Mammary epithelial cell (primary cell): Measurements from ENCODE around the gene DVL1.
"Not testable (repeated sequence)": the region's sequence is repeated elsewhere in the genome, so short reads cannot be mapped to it uniquely, and the experiment has no call there.

Experiments
- EZH2 ChIP-seq: IDR thresholded peaks from 2 replicates; pipeline ENCODE4 v1.6.1; 2012; ENCODE audit warnings: low read length, inconsistent platforms, borderline replicate concordance
- TF ChIP-seq, protein P1 (sequence below), 2 donors: IDR thresholded peaks in 1 of 2; conservative IDR thresholded peaks in 1 of 2; 2 replicates each; pipeline ENCODE4 v1.5.1; 2011 to 2012; ENCODE audit warnings: inconsistent platforms in 2 of 2, low read length in 2 of 2, mild to moderate bottlenecking in 2 of 2, control low read depth in 1 of 2, low read depth in 1 of 2; ENCODE audit not compliant: insufficient read depth in 1 of 2; ENCODE audit errors: extremely low read depth in 1 of 2

DNA sequence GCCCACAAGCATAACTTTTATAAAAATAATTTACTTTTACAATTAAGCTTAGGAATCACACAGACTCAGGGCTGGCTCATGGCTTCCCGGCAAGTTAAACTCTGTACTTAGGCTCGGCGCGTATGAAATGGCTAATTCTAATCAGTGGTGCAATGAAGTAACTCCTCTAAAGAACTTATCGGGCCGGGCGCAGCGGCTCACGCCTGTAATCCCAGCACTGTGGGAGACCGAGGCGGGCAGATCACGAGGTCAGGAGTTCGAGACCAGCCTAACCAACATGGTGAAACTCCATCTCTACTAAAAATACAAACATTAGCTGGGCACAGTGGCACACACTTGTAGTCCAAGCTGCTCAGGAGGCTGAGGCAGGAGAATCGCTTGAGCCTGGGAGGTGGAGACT, 20.9 kb upstream of the DVL1 start:
- TF ChIP-seq, protein P1, sequence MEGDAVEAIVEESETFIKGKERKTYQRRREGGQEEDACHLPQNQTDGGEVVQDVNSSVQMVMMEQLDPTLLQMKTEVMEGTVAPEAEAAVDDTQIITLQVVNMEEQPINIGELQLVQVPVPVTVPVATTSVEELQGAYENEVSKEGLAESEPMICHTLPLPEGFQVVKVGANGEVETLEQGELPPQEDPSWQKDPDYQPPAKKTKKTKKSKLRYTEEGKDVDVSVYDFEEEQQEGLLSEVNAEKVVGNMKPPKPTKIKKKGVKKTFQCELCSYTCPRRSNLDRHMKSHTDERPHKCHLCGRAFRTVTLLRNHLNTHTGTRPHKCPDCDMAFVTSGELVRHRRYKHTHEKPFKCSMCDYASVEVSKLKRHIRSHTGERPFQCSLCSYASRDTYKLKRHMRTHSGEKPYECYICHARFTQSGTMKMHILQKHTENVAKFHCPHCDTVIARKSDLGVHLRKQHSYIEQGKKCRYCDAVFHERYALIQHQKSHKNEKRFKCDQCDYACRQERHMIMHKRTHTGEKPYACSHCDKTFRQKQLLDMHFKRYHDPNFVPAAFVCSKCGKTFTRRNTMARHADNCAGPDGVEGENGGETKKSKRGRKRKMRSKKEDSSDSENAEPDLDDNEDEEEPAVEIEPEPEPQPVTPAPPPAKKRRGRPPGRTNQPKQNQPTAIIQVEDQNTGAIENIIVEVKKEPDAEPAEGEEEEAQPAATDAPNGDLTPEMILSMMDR (conservative IDR thresholded peaks at IDR 0.05 in 1 of 2, IDR thresholded peaks at IDR 0.05 in 1 of 2; ENCODE audit: extremely low read depth in 1 of 2, insufficient read depth in 1 of 2, low read depth in 1 of 2, low read length in 2 of 2): not testable (repeated sequence)
- TF ChIP-seq EZH2: not testable (repeated sequence)
